Skeletal muscle tissue (tissue), 4 donors: ENCODE results near the gene CCDC187. TPM values are rescaled to one million over a fixed set of nuclear protein-coding genes. Genes with fewer than 3 reads are reported as not detected.

ENCODE experiments used
- H3K27ac ChIP-seq: one replicate; pipeline ENCODE4 v1.7.0; 2013; ENCODE audit warnings: mild to moderate bottlenecking, low read depth, low read length, inconsistent platforms
- H3K27me3 ChIP-seq, 3 donors: one replicate each; pipeline ENCODE4 v1.7.0; 2013; ENCODE audit warnings: low read length in 3 of 3; ENCODE audit not compliant: control insufficient read depth in 3 of 3, insufficient read depth in 3 of 3
- H3K36me3 ChIP-seq, 3 donors: one replicate each; pipeline ENCODE4 v1.7.0; 2013; ENCODE audit warnings: low read length in 3 of 3; ENCODE audit not compliant: control insufficient read depth in 3 of 3, insufficient read depth in 3 of 3
- H3K4me1 ChIP-seq, 3 donors: one replicate each; pipeline ENCODE4 v1.7.0; 2013; ENCODE audit warnings: low read length in 3 of 3, mild to moderate bottlenecking in 3 of 3; ENCODE audit not compliant: control insufficient read depth in 3 of 3, insufficient read depth in 3 of 3
- H3K4me3 ChIP-seq, 3 donors: one replicate each; pipeline ENCODE4 v1.7.0; 2013; ENCODE audit warnings: low read length in 3 of 3
- H3K9ac ChIP-seq, 3 donors: one replicate each; pipeline ENCODE4 v1.7.0; 2013; ENCODE audit warnings: low read length in 3 of 3, mild to moderate bottlenecking in 3 of 3, moderate library complexity in 2 of 3, low read depth in 1 of 3
- H3K9me3 ChIP-seq, 3 donors: one replicate each; pipeline ENCODE4 v1.7.0; 2013; ENCODE audit warnings: low read length in 3 of 3; ENCODE audit not compliant: control insufficient read depth in 3 of 3
- total RNA-seq: library from RNA; depleted of rRNA; stranded (reverse); fragments of >200 nt; gene quantifications from one replicate; pipeline ENCODE4 v1.2.3, GENCODE V29; 2014
- donor health status: Osteomylitis.

Gene CCDC187
- total RNA-seq, 1 donor from 2014 or later = under 0.01 TPM

DNA sequence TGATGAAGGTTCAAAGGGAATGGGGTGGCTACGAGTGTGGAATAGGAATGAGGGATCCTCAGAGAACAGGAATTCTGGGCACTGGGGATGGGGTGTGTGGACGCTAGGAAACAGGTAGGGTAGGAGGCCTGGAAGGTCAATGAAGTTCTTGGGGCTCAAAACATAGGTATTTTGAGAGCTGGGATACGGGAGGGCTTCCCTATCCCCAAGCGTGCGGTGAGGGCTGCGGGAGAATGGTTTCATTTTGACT lies 59.0 kb downstream of the CCDC187 start:
- H3K27ac ChIP-seq = no peak overlapping the region
- peaks cover 0 to 2% (median 0%) of the 10 kb centered on the region in 3 donors for H3K36me3 ChIP-seq
- no peaks in the 10 kb centered on the region for H3K9me3 ChIP-seq
- H3K27me3 ChIP-seq = no peaks in the 10 kb centered on the region
- H3K4me1 ChIP-seq = peaks cover 16 to 22% (median 18%) of the 10 kb centered on the region in 3 donors
- peak overlapping the region; percentile 78 to 82 (median 79) for H3K4me3 ChIP-seq
- H3K9ac ChIP-seq = peak overlapping the region; percentile 50 to 70 (median 57)

DNA sequence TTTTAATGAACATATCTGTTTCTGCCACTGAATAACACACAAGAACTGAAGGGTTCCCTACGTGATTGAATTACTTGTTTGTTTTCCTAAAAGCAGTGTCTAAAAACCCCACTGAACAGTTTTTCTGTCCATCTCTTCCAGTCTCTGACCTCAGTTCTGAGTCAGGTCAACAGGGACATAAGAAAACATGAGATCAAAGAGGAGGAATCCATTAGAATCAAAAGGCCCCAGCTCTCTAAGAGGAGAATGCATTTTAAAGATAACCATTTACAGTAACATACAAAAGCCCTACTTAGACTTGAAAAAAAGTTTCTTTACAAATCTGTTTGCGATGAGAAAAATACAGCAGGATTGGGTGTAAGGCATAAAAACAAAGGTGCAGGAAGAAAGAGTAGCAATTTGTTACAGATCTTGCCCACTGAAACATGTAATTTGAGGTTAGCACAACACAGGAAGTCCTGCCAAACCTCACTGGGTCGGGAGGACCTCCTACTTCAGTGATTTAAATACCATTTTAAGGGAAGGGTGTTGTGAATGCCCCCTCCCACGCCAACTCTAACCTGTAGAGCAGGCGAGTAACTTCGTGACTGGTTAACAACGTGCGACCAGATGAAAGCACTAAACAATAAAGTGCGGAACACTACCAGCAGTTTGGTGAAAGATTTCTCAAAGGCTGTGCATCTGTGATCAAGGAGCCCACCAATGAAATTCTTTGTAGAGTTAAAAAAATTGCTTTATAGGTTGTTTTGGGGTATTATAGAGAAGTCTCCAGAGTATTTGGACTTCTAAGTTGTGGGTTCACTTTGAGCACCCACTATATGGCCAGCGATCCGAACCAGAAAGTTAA lies 59.5 kb downstream of the CCDC187 start:
- Histone ChIP-seq H3K36me3 (peaks cover 0 to 2% (median 0%) of the 10 kb centered on the region in 3 donors), H3K9me3 (no peaks in the 10 kb centered on the region), H3K27ac (no peak overlapping the region), H3K9ac (peak overlapping the region in 2 of 3 donors; percentile 50 to 70), H3K27me3 (no peaks in the 10 kb centered on the region), H3K4me3 (peak overlapping the region; percentile 78 to 82 (median 79)), H3K4me1 (peaks cover 21 to 27% (median 23%) of the 10 kb centered on the region in 3 donors)

DNA sequence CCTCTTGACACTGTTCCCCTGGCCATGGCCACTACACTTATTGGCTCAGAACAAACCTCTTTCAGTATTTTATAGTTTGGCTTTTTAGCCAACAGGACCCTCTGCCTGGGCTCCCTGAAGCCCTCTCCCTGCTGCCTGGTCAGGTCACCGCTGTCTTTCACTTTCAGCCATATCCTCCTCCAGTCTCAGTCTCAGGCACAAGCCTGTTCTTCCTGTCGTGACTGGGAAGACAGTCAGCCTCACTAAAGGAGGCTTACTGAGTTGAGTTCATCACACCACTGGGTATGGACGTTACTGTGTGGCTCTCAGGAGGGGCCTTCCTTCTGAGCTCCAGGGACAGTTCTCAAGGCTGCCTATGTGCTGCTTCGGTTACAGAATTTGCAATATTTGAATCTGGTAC lies 60.3 kb downstream of the CCDC187 start:
- Histone ChIP-seq H3K4me3 (no peak overlapping the region), H3K4me1 (peaks cover 23 to 28% (median 25%) of the 10 kb centered on the region in 3 donors), H3K36me3 (peaks cover 0 to 2% (median 0%) of the 10 kb centered on the region in 3 donors), H3K27ac (no peak overlapping the region), H3K27me3 (no peaks in the 10 kb centered on the region), H3K9me3 (no peaks in the 10 kb centered on the region), H3K9ac (no peak overlapping the region)

DNA sequence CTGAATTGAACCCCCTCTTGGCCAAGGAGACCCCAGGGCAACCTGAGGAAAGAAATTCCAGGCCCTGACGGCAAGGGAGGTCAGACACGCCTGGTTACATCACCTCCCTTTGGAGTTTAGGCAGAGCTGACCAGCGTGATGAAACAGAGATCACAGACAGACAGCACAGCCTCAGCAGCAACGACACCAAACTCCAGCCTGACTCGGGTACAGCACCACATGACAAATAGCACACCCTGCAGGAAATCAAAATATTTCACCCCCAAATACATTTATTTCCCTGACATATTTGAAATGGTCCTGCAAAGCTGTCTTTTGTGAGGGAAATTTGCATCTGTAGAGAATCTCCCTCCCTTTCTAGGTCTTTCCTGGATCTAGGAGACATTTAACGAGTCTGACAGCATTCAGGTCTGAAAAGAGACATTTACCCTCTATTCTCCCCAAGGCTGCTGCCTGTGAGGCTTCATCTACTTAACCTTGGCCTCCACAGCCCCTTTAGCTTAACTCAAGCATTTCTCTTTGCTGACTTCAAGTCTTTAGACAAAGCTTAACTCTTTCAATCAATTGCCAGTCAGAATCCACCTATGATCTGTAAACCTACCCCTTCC lies 60.9 kb downstream of the CCDC187 start:
- no peak overlapping the region for H3K9ac ChIP-seq

DNA sequence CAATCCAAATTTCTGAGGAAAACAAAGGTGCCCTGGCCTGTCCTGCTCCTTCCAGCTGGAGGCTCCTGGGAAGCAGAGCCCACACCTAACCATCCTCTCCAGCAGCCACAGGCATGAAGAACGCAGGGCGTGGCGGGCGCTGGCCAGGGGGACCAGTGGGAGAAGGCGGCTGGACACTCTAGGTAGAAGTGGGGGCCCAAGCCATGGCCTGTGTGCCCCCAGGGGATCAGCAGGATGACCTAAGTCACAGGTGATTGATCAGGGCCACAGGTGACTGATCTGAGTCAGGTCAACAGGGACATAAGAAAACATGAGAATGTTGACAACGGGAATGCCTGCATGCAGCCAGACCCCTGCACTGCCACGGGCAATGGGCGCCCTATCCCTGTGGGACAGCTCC lies 61.6 kb downstream of the CCDC187 start:
- Histone ChIP-seq H3K4me3 (no peak overlapping the region), H3K9me3 (no peaks in the 10 kb centered on the region), H3K27me3 (no peaks in the 10 kb centered on the region), H3K36me3 (peaks cover 0 to 2% (median 0%) of the 10 kb centered on the region in 3 donors), H3K4me1 (peaks cover 24 to 28% (median 25%) of the 10 kb centered on the region in 3 donors), H3K9ac (no peak overlapping the region), H3K27ac (no peak overlapping the region)

More for the DNA sequence above, 60.9 kb downstream of the CCDC187 start:
- peaks cover 0 to 2% (median 0%) of the 10 kb centered on the region in 3 donors for H3K36me3 ChIP-seq
- no peak overlapping the region for H3K4me3 ChIP-seq
- H3K9me3 ChIP-seq = no peaks in the 10 kb centered on the region
- no peak overlapping the region for H3K27ac ChIP-seq
- no peaks in the 10 kb centered on the region for H3K27me3 ChIP-seq
- peaks cover 24 to 28% (median 25%) of the 10 kb centered on the region in 3 donors for H3K4me1 ChIP-seq

DNA sequence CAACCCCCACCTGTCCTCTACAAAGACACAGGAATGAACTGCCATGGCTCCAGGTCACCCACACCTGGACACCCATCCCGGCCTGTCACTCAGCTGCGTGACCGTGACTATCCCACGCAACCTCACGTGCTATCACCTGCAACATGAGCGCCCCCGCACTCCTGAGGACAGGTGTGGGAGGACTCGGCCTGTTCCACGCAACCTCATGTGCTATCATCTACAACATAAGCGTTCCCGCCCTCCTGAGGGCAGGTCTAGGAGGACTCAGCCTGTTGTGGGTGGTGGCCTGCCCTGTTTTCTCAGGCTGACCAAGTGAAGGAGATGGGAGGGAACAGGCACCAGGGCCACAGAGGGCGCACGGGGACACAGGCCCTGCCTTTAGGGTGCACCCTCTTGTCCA lies 62.4 kb downstream of the CCDC187 start:
- Histone ChIP-seq H3K36me3 (peaks cover 0 to 3% (median 0%) of the 10 kb centered on the region in 3 donors), H3K4me1 (peaks cover 24 to 28% (median 25%) of the 10 kb centered on the region in 3 donors), H3K9me3 (no peaks in the 10 kb centered on the region), H3K27me3 (no peaks in the 10 kb centered on the region), H3K9ac (no peak overlapping the region), H3K4me3 (no peak overlapping the region), H3K27ac (no peak overlapping the region)

DNA sequence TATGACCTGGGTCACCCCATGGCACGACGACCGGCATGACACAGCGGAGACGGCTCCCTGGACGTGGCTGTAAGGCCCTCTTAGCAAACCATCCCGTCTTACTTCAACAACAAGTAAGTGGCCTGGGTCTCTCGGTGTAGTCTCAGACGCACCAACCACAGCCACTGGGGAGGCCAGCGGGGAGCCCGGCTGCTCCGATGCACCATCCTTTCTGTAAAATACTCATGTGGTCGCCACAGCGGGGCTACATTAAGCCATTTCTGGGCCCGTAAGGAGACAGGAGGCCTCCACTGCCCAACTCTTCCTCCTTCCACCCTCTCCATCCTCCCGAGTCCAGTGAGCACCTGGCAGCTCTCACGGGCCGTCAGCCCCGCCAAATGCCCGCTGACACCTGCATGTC lies 63.0 kb downstream of the CCDC187 start:
- peaks cover 0 to 5% (median 0%) of the 10 kb centered on the region in 3 donors for H3K36me3 ChIP-seq
- no peak overlapping the region for H3K27ac ChIP-seq
- peaks cover 24 to 28% (median 25%) of the 10 kb centered on the region in 3 donors for H3K4me1 ChIP-seq
- no peaks in the 10 kb centered on the region for H3K9me3 ChIP-seq
- no peak overlapping the region for H3K4me3 ChIP-seq
- H3K9ac ChIP-seq = no peak overlapping the region
- no peaks in the 10 kb centered on the region for H3K27me3 ChIP-seq

DNA sequence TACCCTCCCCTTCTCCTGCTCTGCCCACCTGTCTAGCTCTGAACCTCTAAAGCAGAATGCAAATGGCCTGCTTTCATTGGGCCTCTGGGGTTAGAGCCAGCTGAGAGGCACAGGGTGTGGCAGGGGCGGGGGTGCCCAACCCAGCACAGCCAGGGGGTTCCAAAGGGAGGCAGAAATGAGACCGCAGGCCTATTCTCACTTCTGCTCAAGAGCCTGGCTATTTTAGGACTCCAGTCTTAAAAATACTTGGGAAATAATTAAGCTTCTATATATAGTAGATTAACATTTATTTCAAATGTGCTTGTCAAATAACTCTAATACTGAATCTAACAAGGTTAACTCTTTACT lies 63.9 kb downstream of the CCDC187 start:
- H3K36me3 ChIP-seq = peaks cover 0 to 5% (median 0%) of the 10 kb centered on the region in 3 donors
- H3K27me3 ChIP-seq = no peaks in the 10 kb centered on the region
- no peaks in the 10 kb centered on the region for H3K9me3 ChIP-seq
- H3K27ac ChIP-seq = no peak overlapping the region
- H3K4me1 ChIP-seq = peaks cover 22 to 26% (median 23%) of the 10 kb centered on the region in 3 donors
- H3K4me3 ChIP-seq = no peak overlapping the region
- H3K9ac ChIP-seq = peak overlapping the region in 1 of 3 donors; percentile 25

DNA sequence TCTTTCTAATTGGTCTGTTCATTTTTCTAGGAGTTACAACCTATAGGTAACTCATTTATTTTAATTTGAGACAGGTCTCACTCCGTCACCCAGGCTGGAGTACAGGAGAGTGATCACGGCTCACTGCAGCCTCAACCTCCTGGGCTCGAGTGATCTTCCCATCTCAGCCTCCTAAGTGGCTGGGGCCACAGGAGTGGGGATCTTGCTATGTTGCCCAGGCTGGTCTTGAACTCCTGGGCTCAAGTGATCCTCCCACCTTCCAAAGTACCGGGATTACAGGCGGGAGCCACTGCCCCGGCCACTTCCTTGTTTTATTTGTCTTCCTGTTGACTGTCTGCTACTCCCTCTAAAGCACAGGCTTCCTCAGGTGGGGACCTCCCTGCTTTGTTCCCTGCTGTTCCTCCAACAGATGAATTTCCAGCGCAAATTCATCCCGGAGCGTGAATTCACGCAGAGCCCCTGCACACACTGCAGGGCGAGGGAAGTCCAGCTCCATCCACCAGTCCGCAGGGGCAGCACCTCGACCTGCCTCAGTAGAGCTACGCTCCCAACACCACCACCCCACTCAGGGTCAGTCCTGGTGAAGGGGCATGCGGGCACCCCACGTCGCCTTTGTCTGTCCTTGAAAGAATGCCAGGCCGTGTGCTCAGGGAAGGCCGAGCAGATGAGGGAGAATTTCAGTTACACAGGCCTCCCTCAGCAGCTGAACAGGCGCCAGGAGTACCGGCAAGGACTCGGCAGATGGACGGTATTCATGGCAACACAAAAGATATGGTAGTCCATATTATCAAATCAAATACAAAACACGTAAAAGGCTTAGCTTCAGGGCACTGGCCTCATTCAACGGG lies 64.5 kb downstream of the CCDC187 start:
- H3K4me3 ChIP-seq = no peak overlapping the region
- H3K4me1 ChIP-seq = peaks cover 16 to 20% (median 17%) of the 10 kb centered on the region in 3 donors
- no peaks in the 10 kb centered on the region for H3K27me3 ChIP-seq
- H3K9ac ChIP-seq = peak overlapping the region in 2 of 3 donors; percentile 16 to 40
- H3K9me3 ChIP-seq = no peaks in the 10 kb centered on the region
- H3K27ac ChIP-seq = no peak overlapping the region
- peaks cover 0 to 5% (median 0%) of the 10 kb centered on the region in 3 donors for H3K36me3 ChIP-seq
